H9 (cell line): Measurements from ENCODE around the gene SLC5A1. TPM values are rescaled to one million over a fixed set of nuclear protein-coding genes. Genes with fewer than 3 reads are reported as not detected.

ENCODE experiments used
- DNase-seq: peaks from one replicate; pipeline ENCODE4 v3.0.0-alpha.2; 2017
- H2AFZ ChIP-seq: one replicate; pipeline ENCODE4 v1.6.1; 2013; ENCODE audit warnings: mild to moderate bottlenecking, low read length, control low read depth, moderate library complexity
- H2AK5ac ChIP-seq: 2 replicates; pipeline ENCODE4 v1.6.1; 2013; ENCODE audit warnings: low read length, control low read depth, mixed read lengths; ENCODE audit not compliant: insufficient read length
- H2BK120ac ChIP-seq: one replicate; pipeline ENCODE4 v1.6.1; 2013; ENCODE audit warnings: low read depth, mild to moderate bottlenecking, low read length, control low read depth, inconsistent platforms; ENCODE audit not compliant: poor library complexity, severe bottlenecking
- H2BK12ac ChIP-seq: 2 replicates; pipeline ENCODE4 v1.6.1; 2013; ENCODE audit warnings: low read length, control low read depth, mixed read lengths, low read depth; ENCODE audit not compliant: insufficient read length
- H2BK15ac ChIP-seq: 2 replicates; pipeline ENCODE4 v1.6.1; 2013; ENCODE audit warnings: low read depth, low read length, control low read depth
- H2BK20ac ChIP-seq: one replicate; pipeline ENCODE4 v1.6.1; 2013; ENCODE audit warnings: low read depth, mild to moderate bottlenecking, low read length, control low read depth, inconsistent platforms; ENCODE audit not compliant: poor library complexity, severe bottlenecking
- H2BK5ac ChIP-seq: 2 replicates; pipeline ENCODE4 v1.6.1; 2013; ENCODE audit warnings: low read length, control low read depth, mixed read lengths; ENCODE audit not compliant: insufficient read length
- H3K14ac ChIP-seq: 2 replicates; pipeline ENCODE4 v1.6.1; 2013; ENCODE audit warnings: low read length, control low read depth; ENCODE audit not compliant: insufficient read depth
- H3K18ac ChIP-seq: 2 replicates; pipeline ENCODE4 v1.6.1; 2013; ENCODE audit warnings: low read depth, mild to moderate bottlenecking, mixed read lengths, low read length, control low read depth; ENCODE audit not compliant: insufficient read length
- H3K23ac ChIP-seq: 2 replicates; pipeline ENCODE4 v1.6.1; 2013; ENCODE audit warnings: low read length, control low read depth, mixed read lengths, low read depth; ENCODE audit not compliant: insufficient read length
- H3K23me2 ChIP-seq: 2 replicates; pipeline ENCODE4 v1.6.1; 2013; ENCODE audit warnings: low read depth, mild to moderate bottlenecking, mixed read lengths, low read length, control low read depth; ENCODE audit not compliant: insufficient read length, poor library complexity, severe bottlenecking
- H3K27ac ChIP-seq: 2 replicates; pipeline ENCODE4 v1.5.1; 2013; ENCODE audit warnings: low read length, control low read depth, mixed read lengths, low read depth; ENCODE audit not compliant: insufficient read length
- H3K27me3 ChIP-seq: 2 replicates; pipeline ENCODE4 v1.6.1; 2013; ENCODE audit warnings: low read length, control low read depth, inconsistent platforms; ENCODE audit not compliant: insufficient read depth
- H3K4ac ChIP-seq: 2 replicates; pipeline ENCODE4 v1.6.1; 2013; ENCODE audit warnings: low read depth, mild to moderate bottlenecking, control low read depth, inconsistent platforms, low read length, moderate library complexity
- H3K4me1 ChIP-seq: 2 replicates; pipeline ENCODE4 v1.6.1; 2013; ENCODE audit warnings: low read length, control low read depth, inconsistent platforms; ENCODE audit not compliant: insufficient read depth
- H3K4me2 ChIP-seq: 2 replicates; pipeline ENCODE4 v1.6.1; 2013; ENCODE audit warnings: low read length, control low read depth, mixed read lengths; ENCODE audit not compliant: insufficient read length, insufficient read depth
- H3K56ac ChIP-seq: 2 replicates; pipeline ENCODE4 v1.6.1; 2013; ENCODE audit warnings: low read depth, mild to moderate bottlenecking, mixed read lengths, low read length, control low read depth; ENCODE audit not compliant: insufficient read length
- H3K79me1 ChIP-seq: 2 replicates; pipeline ENCODE4 v1.6.1; 2013; ENCODE audit warnings: low read depth, mild to moderate bottlenecking, moderate library complexity, low read length, control low read depth, inconsistent platforms; ENCODE audit not compliant: insufficient read depth, poor library complexity, severe bottlenecking
- H3K79me2 ChIP-seq: 2 replicates; pipeline ENCODE4 v1.6.1; 2013; ENCODE audit warnings: low read length, control low read depth, inconsistent platforms; ENCODE audit not compliant: insufficient read depth
- H3K9ac ChIP-seq: 2 replicates; pipeline ENCODE4 v1.6.1; 2013; ENCODE audit warnings: low read length, control low read depth, mixed read lengths; ENCODE audit not compliant: insufficient read length; ENCODE audit errors: extremely low read depth
- H3K9me3 ChIP-seq: one replicate; pipeline ENCODE4 v1.6.1; 2013; ENCODE audit warnings: low read depth, low read length, inconsistent platforms; ENCODE audit not compliant: control insufficient read depth
- H3T11ph ChIP-seq: one replicate; pipeline ENCODE4 v1.6.1; 2013; ENCODE audit warnings: mild to moderate bottlenecking, low read length, control low read depth, inconsistent platforms
- H4K20me1 ChIP-seq: one replicate; pipeline ENCODE4 v1.6.1; 2013; ENCODE audit not compliant: control insufficient read depth, insufficient read length, insufficient read depth
- H4K5ac ChIP-seq: 2 replicates; pipeline ENCODE4 v1.6.1; 2013; ENCODE audit warnings: low read depth, mild to moderate bottlenecking, mixed read lengths, low read length, control low read depth; ENCODE audit not compliant: insufficient read length
- H4K8ac ChIP-seq: replicated peaks from 2 replicates; pipeline ENCODE4 v1.6.1; 2013; ENCODE audit warnings: low read length, control low read depth, mixed read lengths, low read depth; ENCODE audit not compliant: insufficient read length
- H4K91ac ChIP-seq: 2 replicates; pipeline ENCODE4 v1.6.1; 2013; ENCODE audit warnings: low read depth, mild to moderate bottlenecking, moderate library complexity, mixed read lengths, low read length, control low read depth; ENCODE audit not compliant: insufficient read length
- H3K27ac Mint-ChIP-seq, 3 experiments: 2 replicates in 2 of 3; 3 replicates in 1 of 3; pipeline ENCODE4 v1.8.0; 2020 to 2021; ENCODE audit warnings: mixed read lengths in 3 of 3, mild to moderate bottlenecking in 1 of 3, moderate library complexity in 1 of 3
- H3K27me3 Mint-ChIP-seq: 2 replicates; pipeline ENCODE4 v1.8.0; 2021; ENCODE audit warnings: low read depth, mild to moderate bottlenecking, moderate library complexity, mixed read lengths
- H3K36me3 Mint-ChIP-seq, 3 experiments: 2 replicates in 2 of 3; 3 replicates in 1 of 3; pipeline ENCODE4 v1.8.0; 2020 to 2021; ENCODE audit warnings: low read depth in 3 of 3, mixed read lengths in 3 of 3; ENCODE audit not compliant: insufficient read depth in 1 of 3
- H3K4me1 Mint-ChIP-seq, 2 experiments: 2 replicates each; pipeline ENCODE4 v1.8.0; 2020; ENCODE audit warnings: mixed read lengths in 2 of 2
- H3K4me3 Mint-ChIP-seq, 2 experiments: 2 replicates in 1 of 2; 3 replicates in 1 of 2; pipeline ENCODE4 v1.8.0; 2020 to 2021; ENCODE audit warnings: mild to moderate bottlenecking in 2 of 2, mixed read lengths in 2 of 2, moderate library complexity in 1 of 2
- H3K9me3 Mint-ChIP-seq, 2 experiments: 2 replicates in 1 of 2; 3 replicates in 1 of 2; pipeline ENCODE4 v1.8.0; 2020; ENCODE audit warnings: mild to moderate bottlenecking in 2 of 2, mixed read lengths in 2 of 2, moderate library complexity in 1 of 2
- WGBS: extraction: QIAGEN DNeasy Blood & Tissue Kit; methylation state at CpG from one replicate; pipeline ENCODE4 v1.1.7; 2013; ENCODE audit warnings: missing lambda C conversion rate, low lambda C conversion rate, mixed read lengths; ENCODE audit not compliant: insufficient read length; ENCODE audit errors: extremely low coverage; 5-methylcytosine and 5-hydroxymethylcytosine counted together
- total RNA-seq: library from RNA; stranded (reverse); gene quantifications from 2 replicates; pipeline ENCODE4 v1.2.1, GENCODE V29; 2021
- TF ChIP-seq, protein P1 (sequence below): fragments of 200-600 bp; sonication (generic); conservative IDR thresholded peaks from 3 replicates; pipeline ENCODE4 v1.8.0; 2021; ENCODE audit warnings: antibody characterized with exemption, mild to moderate bottlenecking

SLC5A1 gene
- total RNA-seq, 1 experiment from 2014 or later, result not detected

DNA sequence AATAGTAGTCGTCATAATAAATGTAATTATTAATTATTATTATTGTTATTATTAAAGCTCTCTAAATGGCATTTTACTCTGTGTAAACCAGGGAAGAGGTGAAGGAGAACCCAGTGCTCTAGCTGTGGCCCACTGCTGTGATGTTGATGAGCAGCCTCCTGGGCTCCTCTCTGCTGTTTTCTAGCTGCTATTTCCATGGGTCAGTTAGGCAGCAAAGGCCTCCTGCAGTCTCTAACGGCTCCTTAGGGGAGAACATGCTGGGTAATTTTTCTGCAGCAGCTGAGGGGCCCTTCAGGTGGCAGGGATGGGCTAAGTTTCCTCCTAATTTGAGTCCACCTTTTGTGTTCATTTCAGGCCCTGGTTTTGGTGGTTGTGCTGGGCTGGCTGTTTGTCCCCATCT is 24.6 kb downstream of the SLC5A1 start:
- peaks cover 3% of the 10 kb centered on the region; the same call in 1 of the 2 replicates for H3K4me1 ChIP-seq
- Mint-ChIP-seq H3K36me3 (no peaks in the 10 kb centered on the region; a peak in 1 of 7 replicates), H3K4me1 (peaks cover 8 to 17% of the 10 kb centered on the region in 2 experiments), H3K9me3 (no peaks in the 10 kb centered on the region), H3K27ac (no peak overlapping the region), H3K27me3 (peaks cover 68% of the 10 kb centered on the region), H3K4me3 (no peak overlapping the region)
- no peaks in the 10 kb centered on the region for H3K9me3 ChIP-seq
- no peak overlapping the region for H2BK15ac ChIP-seq
- TF ChIP-seq, protein P1, sequence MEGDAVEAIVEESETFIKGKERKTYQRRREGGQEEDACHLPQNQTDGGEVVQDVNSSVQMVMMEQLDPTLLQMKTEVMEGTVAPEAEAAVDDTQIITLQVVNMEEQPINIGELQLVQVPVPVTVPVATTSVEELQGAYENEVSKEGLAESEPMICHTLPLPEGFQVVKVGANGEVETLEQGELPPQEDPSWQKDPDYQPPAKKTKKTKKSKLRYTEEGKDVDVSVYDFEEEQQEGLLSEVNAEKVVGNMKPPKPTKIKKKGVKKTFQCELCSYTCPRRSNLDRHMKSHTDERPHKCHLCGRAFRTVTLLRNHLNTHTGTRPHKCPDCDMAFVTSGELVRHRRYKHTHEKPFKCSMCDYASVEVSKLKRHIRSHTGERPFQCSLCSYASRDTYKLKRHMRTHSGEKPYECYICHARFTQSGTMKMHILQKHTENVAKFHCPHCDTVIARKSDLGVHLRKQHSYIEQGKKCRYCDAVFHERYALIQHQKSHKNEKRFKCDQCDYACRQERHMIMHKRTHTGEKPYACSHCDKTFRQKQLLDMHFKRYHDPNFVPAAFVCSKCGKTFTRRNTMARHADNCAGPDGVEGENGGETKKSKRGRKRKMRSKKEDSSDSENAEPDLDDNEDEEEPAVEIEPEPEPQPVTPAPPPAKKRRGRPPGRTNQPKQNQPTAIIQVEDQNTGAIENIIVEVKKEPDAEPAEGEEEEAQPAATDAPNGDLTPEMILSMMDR, result no peak
- H3K79me2 ChIP-seq, result no peaks in the 10 kb centered on the region
- no peak overlapping the region for H2BK5ac ChIP-seq
- H3T11ph ChIP-seq, result no peak overlapping the region
- H3K56ac ChIP-seq, result no peak overlapping the region
- H2AFZ ChIP-seq, result no peak overlapping the region
- H3K27me3 ChIP-seq, result no peaks in the 10 kb centered on the region
- H3K79me1 ChIP-seq, result no peaks in the 10 kb centered on the region
- no peak overlapping the region for H2BK12ac ChIP-seq
- no peak overlapping the region for H4K8ac ChIP-seq
- H3K4me2 ChIP-seq, result no peak overlapping the region
- no peak overlapping the region for H3K4ac ChIP-seq
- H2BK120ac ChIP-seq, result no peak overlapping the region
- H3K9ac ChIP-seq, result no peak overlapping the region
- H4K20me1 ChIP-seq, result no peaks in the 10 kb centered on the region
- no peak overlapping the region for H2AK5ac ChIP-seq
- H4K91ac ChIP-seq, result no peak overlapping the region
- no peak overlapping the region for H2BK20ac ChIP-seq
- H3K27ac ChIP-seq, result no peak overlapping the region
- no CpG with 5 or more reads among the region's 2 CpGs for WGBS
- H3K14ac ChIP-seq, result no peak overlapping the region
- no peak for DNase-seq
- no peak overlapping the region for H3K18ac ChIP-seq
- H3K23ac ChIP-seq, result no peak overlapping the region
- no peak overlapping the region for H4K5ac ChIP-seq
- H3K23me2 ChIP-seq, result no peaks in the 10 kb centered on the region
